ENCODE data around the gene ITGB4.

DNA sequence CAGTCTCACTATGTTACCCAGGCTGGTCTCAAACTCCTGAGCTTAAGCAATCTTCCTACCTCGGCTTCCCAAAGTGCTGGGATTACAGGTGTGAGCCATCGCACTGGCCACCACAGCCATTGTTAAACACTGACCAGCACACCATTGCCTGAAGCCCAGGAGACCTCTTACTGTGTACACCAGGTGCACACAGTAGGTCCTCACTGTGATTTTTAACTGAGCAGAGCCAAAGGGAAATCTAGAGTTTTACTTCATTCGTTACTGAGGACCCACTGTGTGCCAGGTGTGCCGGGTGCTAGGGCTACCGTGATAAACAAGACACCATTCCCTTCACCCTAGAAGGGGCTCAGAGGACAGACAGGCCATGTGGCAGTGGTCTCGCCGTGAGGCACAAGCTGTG lies 4.2 kb downstream of the ITGB4 start:
- TF ChIP-seq, protein P1, sequence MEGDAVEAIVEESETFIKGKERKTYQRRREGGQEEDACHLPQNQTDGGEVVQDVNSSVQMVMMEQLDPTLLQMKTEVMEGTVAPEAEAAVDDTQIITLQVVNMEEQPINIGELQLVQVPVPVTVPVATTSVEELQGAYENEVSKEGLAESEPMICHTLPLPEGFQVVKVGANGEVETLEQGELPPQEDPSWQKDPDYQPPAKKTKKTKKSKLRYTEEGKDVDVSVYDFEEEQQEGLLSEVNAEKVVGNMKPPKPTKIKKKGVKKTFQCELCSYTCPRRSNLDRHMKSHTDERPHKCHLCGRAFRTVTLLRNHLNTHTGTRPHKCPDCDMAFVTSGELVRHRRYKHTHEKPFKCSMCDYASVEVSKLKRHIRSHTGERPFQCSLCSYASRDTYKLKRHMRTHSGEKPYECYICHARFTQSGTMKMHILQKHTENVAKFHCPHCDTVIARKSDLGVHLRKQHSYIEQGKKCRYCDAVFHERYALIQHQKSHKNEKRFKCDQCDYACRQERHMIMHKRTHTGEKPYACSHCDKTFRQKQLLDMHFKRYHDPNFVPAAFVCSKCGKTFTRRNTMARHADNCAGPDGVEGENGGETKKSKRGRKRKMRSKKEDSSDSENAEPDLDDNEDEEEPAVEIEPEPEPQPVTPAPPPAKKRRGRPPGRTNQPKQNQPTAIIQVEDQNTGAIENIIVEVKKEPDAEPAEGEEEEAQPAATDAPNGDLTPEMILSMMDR (IDR thresholded peaks at IDR 0.05), result no peak
- TF ChIP-seq POLR2A (IDR thresholded peaks at IDR 0.05; ENCODE audit: low read depth), result no peak

Measured in esophagus muscularis mucosa (tissue), 3 donors.